HEK293 (cell line): Measurements from ENCODE around the gene GBA2.

Experiments
- CTCF ChIP-seq: fragments of 450-650 bp; formaldehyde crosslinking; IDR thresholded peaks from 2 replicates; pipeline ENCODE4 v1.5.1; 2016; ENCODE audit warnings: missing biosample characterization, missing genetic modification characterization
- GLIS1 ChIP-seq: fragments of 450-650 bp; formaldehyde crosslinking; IDR thresholded peaks from 2 replicates; pipeline ENCODE4 v1.5.1; 2016; ENCODE audit warnings: missing biosample characterization, missing genetic modification characterization
- REST ChIP-seq: fragments of 450-650 bp; formaldehyde crosslinking; IDR thresholded peaks from 2 replicates; pipeline ENCODE4 v1.5.1; 2016; ENCODE audit warnings: missing biosample characterization, missing genetic modification characterization
- ZBTB21 ChIP-seq: fragments of 450-650 bp; formaldehyde crosslinking; IDR thresholded peaks from 2 replicates; pipeline ENCODE4 v1.5.1; 2017; ENCODE audit warnings: missing biosample characterization, missing genetic modification characterization
- ZNF121 ChIP-seq: fragments of 450-650 bp; formaldehyde crosslinking; IDR thresholded peaks from 2 replicates; pipeline ENCODE4 v1.5.1; 2016; ENCODE audit warnings: missing biosample characterization, missing genetic modification characterization
- ZNF157 ChIP-seq: fragments of 450-650 bp; formaldehyde crosslinking; IDR thresholded peaks from 2 replicates; pipeline ENCODE4 v1.5.1; 2016; ENCODE audit warnings: missing biosample characterization, missing genetic modification characterization
- ZNF324 ChIP-seq: fragments of 450-650 bp; formaldehyde crosslinking; IDR thresholded peaks from 2 replicates; pipeline ENCODE4 v1.5.1; 2016; ENCODE audit warnings: missing biosample characterization, missing genetic modification characterization
- ZNF37A ChIP-seq: fragments of 450-650 bp; IDR thresholded peaks from 2 replicates; pipeline ENCODE4 v1.5.1; 2018; ENCODE audit warnings: missing biosample characterization, missing genetic modification characterization
- ZNF473 ChIP-seq: fragments of 450-650 bp; formaldehyde crosslinking; IDR thresholded peaks from 2 replicates; pipeline ENCODE4 v1.5.1; 2017; ENCODE audit warnings: missing biosample characterization, missing genetic modification characterization
- ZNF521 ChIP-seq: fragments of 450-650 bp; formaldehyde crosslinking; IDR thresholded peaks from 2 replicates; pipeline ENCODE4 v1.5.1; 2017; ENCODE audit warnings: missing biosample characterization, mild to moderate bottlenecking, missing genetic modification characterization

GRCh38 chr9:35706951-35707350 is 42.1 kb downstream of the GBA2 start:
- TF ChIP-seq ZNF324 (tag by site-specific recombination) (no peak), CTCF (tag by site-specific recombination) (no peak), ZNF473 (no peak), ZNF521 (tag by site-specific recombination) (no peak), ZNF121 (tag by site-specific recombination) (no peak), ZBTB21 (no peak), REST (no peak), GLIS1 (no peak), ZNF37A (no peak), ZNF157 (tag by site-specific recombination) (no peak)
